Fibroblast of lung (primary cell): Measurements from ENCODE around the gene STXBP5. TPM values are rescaled to one million over a fixed set of nuclear protein-coding genes. Genes with fewer than 3 reads are reported as not detected.

Experiments used
- DNase-seq, 2 donors: peaks; one replicate each; pipeline versions ENCODE4 v3.0.0 to v3.0.0-alpha.2; 2010; ENCODE audit warnings: low read depth in 2 of 2
- H2AFZ ChIP-seq: 2 replicates; pipeline ENCODE4 v1.5.1; 2012; ENCODE audit warnings: low read length, control low read depth, inconsistent platforms
- H3K27ac ChIP-seq: 2 replicates; pipeline ENCODE4 v1.5.1; 2011; ENCODE audit warnings: low read length, control low read depth; ENCODE audit not compliant: insufficient read depth
- H3K27me3 ChIP-seq: 2 replicates; pipeline ENCODE4 v1.5.1; 2011; ENCODE audit warnings: mild to moderate bottlenecking, low read length; ENCODE audit not compliant: control insufficient read depth, insufficient read depth
- H3K36me3 ChIP-seq: 2 replicates; pipeline ENCODE4 v1.5.1; 2011; ENCODE audit warnings: low read length; ENCODE audit not compliant: control insufficient read depth, insufficient read depth
- H3K4me1 ChIP-seq: 2 replicates; pipeline ENCODE4 v1.5.1; 2011; ENCODE audit warnings: low read length; ENCODE audit not compliant: control insufficient read depth, insufficient read depth; ENCODE audit errors: extremely low read depth
- H3K4me2 ChIP-seq: 2 replicates; pipeline ENCODE4 v1.5.1; 2011; ENCODE audit warnings: low read length, control low read depth; ENCODE audit not compliant: insufficient read depth; ENCODE audit errors: extremely low read depth
- H3K4me3 ChIP-seq, 4 experiments: fragments of 200-600 bp in 1 of 4; sonication (generic) in 1 of 4; replicated peaks in 1 of 4; 2 replicates each; pipeline ENCODE4 v1.5.1; 2011 to 2016; ENCODE audit warnings: low read length in 4 of 4, low read depth in 3 of 4, mild to moderate bottlenecking in 3 of 4, control low read depth in 2 of 4, inconsistent platforms in 1 of 4, mixed read lengths in 1 of 4; ENCODE audit not compliant: insufficient read depth in 1 of 4; ENCODE audit errors: control extremely low read depth in 1 of 4
- H3K79me2 ChIP-seq: 2 replicates; pipeline ENCODE4 v1.5.1; 2012; ENCODE audit warnings: mild to moderate bottlenecking, low read length, inconsistent platforms; ENCODE audit not compliant: control insufficient read depth, insufficient read depth
- H3K9ac ChIP-seq: 2 replicates; pipeline ENCODE4 v1.5.1; 2011; ENCODE audit warnings: mild to moderate bottlenecking, low read length, control low read depth; ENCODE audit not compliant: insufficient read depth
- H3K9me3 ChIP-seq: 2 replicates; pipeline ENCODE4 v1.5.1; 2012; ENCODE audit warnings: low read depth, low read length; ENCODE audit not compliant: control insufficient read depth, insufficient read depth
- H4K20me1 ChIP-seq: 2 replicates; pipeline ENCODE4 v1.5.1; 2011; ENCODE audit warnings: low read length; ENCODE audit not compliant: control insufficient read depth, insufficient read depth; ENCODE audit errors: extremely low read depth
- EZH2 ChIP-seq: IDR thresholded peaks from 2 replicates; pipeline ENCODE4 v1.5.1; 2012; ENCODE audit warnings: low read length, control low read depth, mild to moderate bottlenecking; ENCODE audit errors: missing control alignments
- polyA plus RNA-seq, 2 donors: library from polyadenylated mRNA; depleted of rRNA in 1 of 2; stranded (reverse) in 1 of 2; unstranded in 1 of 2; fragments of >200 nt; gene quantifications; 2 replicates each; pipeline ENCODE4 v1.2.1, GENCODE V29; 2011 to 2012; ENCODE audit warnings: missing spikeins in 1 of 2
- total RNA-seq: library from RNA; depleted of rRNA; stranded (reverse); fragments of >200 nt; gene quantifications from 2 replicates; pipeline ENCODE4 v1.2.1, GENCODE V29; 2014
- TF ChIP-seq, protein P1 (sequence below), 2 donors: IDR thresholded peaks in 1 of 2; conservative IDR thresholded peaks in 1 of 2; 1 replicate in 1 of 2; 2 replicates in 1 of 2; pipeline ENCODE4 v1.5.1; 2011 to 2012; ENCODE audit warnings: low read length in 2 of 2, control low read depth in 1 of 2, inconsistent platforms in 1 of 2, low read depth in 1 of 2, mild to moderate bottlenecking in 1 of 2

Gene STXBP5
- total and polyA plus RNA-seq, 2 donors (not counting 1 experiment from before 2014, with no cell fraction given): 27.6 to 90.7 TPM

GRCh38 chr6:147170269-147170668, 33.9 kb upstream of the STXBP5 start:
- TF ChIP-seq, protein P1, sequence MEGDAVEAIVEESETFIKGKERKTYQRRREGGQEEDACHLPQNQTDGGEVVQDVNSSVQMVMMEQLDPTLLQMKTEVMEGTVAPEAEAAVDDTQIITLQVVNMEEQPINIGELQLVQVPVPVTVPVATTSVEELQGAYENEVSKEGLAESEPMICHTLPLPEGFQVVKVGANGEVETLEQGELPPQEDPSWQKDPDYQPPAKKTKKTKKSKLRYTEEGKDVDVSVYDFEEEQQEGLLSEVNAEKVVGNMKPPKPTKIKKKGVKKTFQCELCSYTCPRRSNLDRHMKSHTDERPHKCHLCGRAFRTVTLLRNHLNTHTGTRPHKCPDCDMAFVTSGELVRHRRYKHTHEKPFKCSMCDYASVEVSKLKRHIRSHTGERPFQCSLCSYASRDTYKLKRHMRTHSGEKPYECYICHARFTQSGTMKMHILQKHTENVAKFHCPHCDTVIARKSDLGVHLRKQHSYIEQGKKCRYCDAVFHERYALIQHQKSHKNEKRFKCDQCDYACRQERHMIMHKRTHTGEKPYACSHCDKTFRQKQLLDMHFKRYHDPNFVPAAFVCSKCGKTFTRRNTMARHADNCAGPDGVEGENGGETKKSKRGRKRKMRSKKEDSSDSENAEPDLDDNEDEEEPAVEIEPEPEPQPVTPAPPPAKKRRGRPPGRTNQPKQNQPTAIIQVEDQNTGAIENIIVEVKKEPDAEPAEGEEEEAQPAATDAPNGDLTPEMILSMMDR (conservative IDR thresholded peaks at IDR 0.05 in 1 of 2, IDR thresholded peaks at IDR 0.05 in 1 of 2; ENCODE audit: low read depth in 1 of 2, low read length in 2 of 2): no peak
- TF ChIP-seq EZH2: no peak
- Histone ChIP-seq H3K4me2 (peak overlapping the region; percentile 35), H3K36me3 (no peaks in the 10 kb centered on the region), H3K9ac (no peak overlapping the region), H3K79me2 (no peaks in the 10 kb centered on the region), H3K27me3 (no peaks in the 10 kb centered on the region), H2AFZ (no peak overlapping the region), H4K20me1 (no peaks in the 10 kb centered on the region), H3K9me3 (no peaks in the 10 kb centered on the region), H3K4me1 (peaks cover 6% of the 10 kb centered on the region), H3K27ac (peak overlapping the region; percentile 51), H3K4me3 (no peak overlapping the region)
- DNase-seq: peak; percentile 94 to 97

GRCh38 chr6:147173140-147173539, 31.1 kb upstream of the STXBP5 start:
- no peak overlapping the region for H3K27ac ChIP-seq
- no peaks in the 10 kb centered on the region for H3K36me3 ChIP-seq
- H3K9ac ChIP-seq: no peak overlapping the region
- no peak for DNase-seq
- no peak overlapping the region for H3K4me2 ChIP-seq
- H4K20me1 ChIP-seq: no peaks in the 10 kb centered on the region
- peaks cover 2% of the 10 kb centered on the region for H3K4me1 ChIP-seq
- TF ChIP-seq EZH2: no peak
- TF ChIP-seq, protein P1 (conservative IDR thresholded peaks at IDR 0.05 in 1 of 2, IDR thresholded peaks at IDR 0.05 in 1 of 2; ENCODE audit: low read depth in 1 of 2, low read length in 2 of 2): no peak
- H3K4me3 ChIP-seq: no peak overlapping the region
- H3K27me3 ChIP-seq: no peaks in the 10 kb centered on the region
- H2AFZ ChIP-seq: no peak overlapping the region
- H3K79me2 ChIP-seq: no peaks in the 10 kb centered on the region
- no peaks in the 10 kb centered on the region for H3K9me3 ChIP-seq

- H3K4me3 ChIP-seq: no peak overlapping the region
- TF ChIP-seq, protein P1 (conservative IDR thresholded peaks at IDR 0.05 in 1 of 2, IDR thresholded peaks at IDR 0.05 in 1 of 2; ENCODE audit: low read depth in 1 of 2, low read length in 2 of 2): no peak
- no peak for TF ChIP-seq EZH2
- no peak overlapping the region for H3K27ac ChIP-seq
- H3K4me1 ChIP-seq: peaks cover 2% of the 10 kb centered on the region
- peak in 1 of 2 donors; percentile 12 for DNase-seq
- no peaks in the 10 kb centered on the region for H3K27me3 ChIP-seq
- H4K20me1 ChIP-seq: no peaks in the 10 kb centered on the region
- no peaks in the 10 kb centered on the region for H3K9me3 ChIP-seq
- H3K4me2 ChIP-seq: no peak overlapping the region
- H3K36me3 ChIP-seq: no peaks in the 10 kb centered on the region
- H3K79me2 ChIP-seq: no peaks in the 10 kb centered on the region
- H3K9ac ChIP-seq: no peak overlapping the region
- no peak overlapping the region for H2AFZ ChIP-seq
These were observed 30.4 kb upstream of the STXBP5 start for GRCh38 chr6:147173675-147174308.
